Liver (tissue), 9 donors: ENCODE data around the gene LHX6. TPM values are rescaled to one million over a fixed set of nuclear protein-coding genes. Genes with fewer than 3 reads are reported as not detected.

ENCODE experiments used
- DNase-seq: peaks from one replicate; pipeline ENCODE4 v3.0.0-alpha.2; 2017; ENCODE audit warnings: low spot score
- H3K27ac ChIP-seq, 2 donors: one replicate each; pipeline ENCODE4 v1.7.0; 2013; ENCODE audit warnings: inconsistent platforms in 2 of 2, low read length in 2 of 2, control low read depth in 1 of 2, low read depth in 1 of 2, mild to moderate bottlenecking in 1 of 2
- H3K27me3 ChIP-seq, 4 donors: one replicate each; pipeline versions ENCODE4 v1.6.1 to v1.7.0; 2013; ENCODE audit warnings: low read length in 3 of 4, inconsistent platforms in 1 of 4, mild to moderate bottlenecking in 1 of 4, moderate library complexity in 1 of 4; ENCODE audit not compliant: control insufficient read depth in 4 of 4, insufficient read depth in 4 of 4
- H3K36me3 ChIP-seq, 4 donors: one replicate each; pipeline versions ENCODE4 v1.6.1 to v1.7.0; 2013; ENCODE audit warnings: low read length in 3 of 4, mild to moderate bottlenecking in 3 of 4, low read depth in 1 of 4, moderate library complexity in 1 of 4; ENCODE audit not compliant: control insufficient read depth in 4 of 4, insufficient read depth in 3 of 4
- H3K4me1 ChIP-seq, 4 donors: one replicate each; pipeline versions ENCODE4 v1.6.1 to v1.7.0; 2013; ENCODE audit warnings: low read length in 3 of 4, mild to moderate bottlenecking in 3 of 4, moderate library complexity in 1 of 4; ENCODE audit not compliant: control insufficient read depth in 4 of 4, insufficient read depth in 4 of 4
- H3K4me3 ChIP-seq, 3 donors: one replicate each; pipeline versions ENCODE4 v1.6.1 to v1.7.0; 2013; ENCODE audit warnings: low read length in 3 of 3, control low read depth in 1 of 3, low read depth in 1 of 3, mild to moderate bottlenecking in 1 of 3
- H3K9ac ChIP-seq, 2 donors: one replicate each; pipeline ENCODE4 v1.7.0; 2013; ENCODE audit warnings: low read length in 2 of 2, mild to moderate bottlenecking in 2 of 2, moderate library complexity in 2 of 2, control low read depth in 1 of 2, low read depth in 1 of 2
- H3K9me3 ChIP-seq, 4 donors: one replicate each; pipeline versions ENCODE4 v1.6.1 to v1.7.0; 2013; ENCODE audit warnings: low read length in 3 of 4; ENCODE audit not compliant: control insufficient read depth in 4 of 4
- CTCF ChIP-seq: fragments of 150-350 bp; IDR thresholded peaks from 2 replicates; pipeline ENCODE4 v1.5.1; 2017; ENCODE audit warnings: improper control_type of control experiment, low read depth, low read length; ENCODE audit not compliant: missing input control
- EGR1 ChIP-seq, 2 donors: IDR thresholded peaks; 2 replicates each; pipeline ENCODE4 v1.6.1; 2016 to 2018; ENCODE audit warnings: antibody characterized with exemption in 2 of 2, low read depth in 2 of 2
- FOXA1 ChIP-seq: IDR thresholded peaks from 2 replicates; pipeline ENCODE4 v1.6.1; 2016; ENCODE audit warnings: antibody characterized with exemption
- FOXA2 ChIP-seq: IDR thresholded peaks from 2 replicates; pipeline ENCODE4 v1.6.1; 2016; ENCODE audit warnings: antibody characterized with exemption
- GABPA ChIP-seq, 2 donors: IDR thresholded peaks in 1 of 2; conservative IDR thresholded peaks in 1 of 2; 2 replicates each; pipeline ENCODE4 v1.6.1; 2016; ENCODE audit warnings: antibody characterized with exemption in 2 of 2, mild to moderate bottlenecking in 1 of 2, moderate library complexity in 1 of 2
- HNF4A ChIP-seq, 2 donors: conservative IDR thresholded peaks; 2 replicates each; pipeline ENCODE4 v1.6.1; 2016; ENCODE audit warnings: antibody characterized with exemption in 2 of 2, mild to moderate bottlenecking in 2 of 2
- JUND ChIP-seq, 2 donors: IDR thresholded peaks; 2 replicates each; pipeline ENCODE4 v1.6.1; 2016; ENCODE audit warnings: antibody characterized with exemption in 2 of 2
- RAD21 ChIP-seq, 2 donors: IDR thresholded peaks; 2 replicates each; pipeline ENCODE4 v1.6.1; 2016; ENCODE audit warnings: antibody characterized with exemption in 2 of 2, mild to moderate bottlenecking in 2 of 2
- REST ChIP-seq: IDR thresholded peaks from 2 replicates; pipeline ENCODE4 v1.6.1; 2016; ENCODE audit warnings: antibody characterized with exemption, mild to moderate bottlenecking
- RXRA ChIP-seq, 2 donors: IDR thresholded peaks; 2 replicates each; pipeline ENCODE4 v1.6.1; 2017 to 2018; ENCODE audit warnings: antibody characterized with exemption in 2 of 2, mild to moderate bottlenecking in 1 of 2
- SP1 ChIP-seq: IDR thresholded peaks from 2 replicates; pipeline ENCODE4 v1.6.1; 2018; ENCODE audit warnings: antibody characterized with exemption, mild to moderate bottlenecking
- TAF1 ChIP-seq: conservative IDR thresholded peaks from 2 replicates; pipeline ENCODE4 v1.6.1; 2016; ENCODE audit warnings: antibody characterized with exemption, mild to moderate bottlenecking
- YY1 ChIP-seq: IDR thresholded peaks from 2 replicates; pipeline ENCODE4 v1.6.1; 2016; ENCODE audit warnings: antibody characterized with exemption, mild to moderate bottlenecking
- WGBS: extraction: QIAGEN DNeasy Blood & Tissue Kit; methylation state at CpG from one replicate; pipeline ENCODE4 v1.1.7; 2013; 5-methylcytosine and 5-hydroxymethylcytosine counted together
- polyA plus RNA-seq, 2 donors: library from polyadenylated mRNA; stranded (reverse) in 1 of 2; unstranded in 1 of 2; fragments of 200-250 nt in 1 of 2; fragments of >200 nt in 1 of 2; fragmentation: Nextera tagmentation in 1 of 2; extraction: Ambion mirVana in 1 of 2; gene quantifications; one replicate each; pipeline versions ENCODE4 v1.2.1 to v1.2.3, GENCODE V29; 2013 to 2015
- total RNA-seq, 2 donors: library from RNA; depleted of rRNA; stranded (reverse); fragments of >200 nt; gene quantifications; one replicate each; pipeline ENCODE4 v1.2.3, GENCODE V29; 2014
- TF ChIP-seq, protein P1 (sequence below): IDR thresholded peaks from 2 replicates; pipeline ENCODE4 v1.6.1; 2016; ENCODE audit warnings: antibody characterized with exemption
- TF ChIP-seq, protein P2 (sequence below): IDR thresholded peaks from 2 replicates; pipeline ENCODE4 v1.6.1; 2016; ENCODE audit warnings: antibody characterized with exemption
- TF ChIP-seq, protein P3 (sequence below): IDR thresholded peaks from 2 replicates; pipeline ENCODE4 v1.6.1; 2016; ENCODE audit warnings: antibody characterized with exemption
- donor health status: healthy.
- donor health status: healthy.
- donor health status: healthy.
- donor health status: healthy.
- donor health status: healthy.

LHX6 gene
- total and polyA plus RNA-seq, 4 donors: 0.05 to 0.33 (median 0.18) TPM

GRCh38 chr9:122225312-122226141 lies 3.2 kb downstream of the LHX6 start:
- WGBS: 26% methylated on average over 51 of the region's 51 CpGs
- no peak for DNase-seq

DNA sequence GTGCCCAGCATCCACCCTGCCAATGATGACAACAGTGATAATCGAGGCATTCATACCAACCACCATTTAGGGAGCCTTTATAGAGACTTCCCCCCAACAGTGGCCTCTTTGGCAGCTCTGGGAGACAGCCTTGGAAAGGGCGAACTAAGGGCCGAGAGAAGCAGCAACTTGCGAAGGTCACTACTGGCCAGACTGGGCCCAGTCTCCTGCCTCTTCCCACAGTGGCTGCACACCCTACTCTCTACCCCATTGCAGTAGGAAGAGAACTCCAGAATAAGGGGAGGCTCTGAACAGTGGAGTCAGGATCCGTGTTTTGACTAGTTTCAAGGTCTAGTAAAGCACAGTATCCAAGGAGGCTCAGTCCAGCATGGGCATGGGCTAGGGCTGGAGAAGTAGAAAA lies 5.3 kb downstream of the LHX6 start:
- H3K9me3 ChIP-seq: peaks cover 0 to 2% (median 0%) of the 10 kb centered on the region in 4 donors
- TF ChIP-seq FOXA1: no peak
- no peak for TF ChIP-seq JUND (IDR thresholded peaks at IDR 0.05)
- TF ChIP-seq, protein P1, sequence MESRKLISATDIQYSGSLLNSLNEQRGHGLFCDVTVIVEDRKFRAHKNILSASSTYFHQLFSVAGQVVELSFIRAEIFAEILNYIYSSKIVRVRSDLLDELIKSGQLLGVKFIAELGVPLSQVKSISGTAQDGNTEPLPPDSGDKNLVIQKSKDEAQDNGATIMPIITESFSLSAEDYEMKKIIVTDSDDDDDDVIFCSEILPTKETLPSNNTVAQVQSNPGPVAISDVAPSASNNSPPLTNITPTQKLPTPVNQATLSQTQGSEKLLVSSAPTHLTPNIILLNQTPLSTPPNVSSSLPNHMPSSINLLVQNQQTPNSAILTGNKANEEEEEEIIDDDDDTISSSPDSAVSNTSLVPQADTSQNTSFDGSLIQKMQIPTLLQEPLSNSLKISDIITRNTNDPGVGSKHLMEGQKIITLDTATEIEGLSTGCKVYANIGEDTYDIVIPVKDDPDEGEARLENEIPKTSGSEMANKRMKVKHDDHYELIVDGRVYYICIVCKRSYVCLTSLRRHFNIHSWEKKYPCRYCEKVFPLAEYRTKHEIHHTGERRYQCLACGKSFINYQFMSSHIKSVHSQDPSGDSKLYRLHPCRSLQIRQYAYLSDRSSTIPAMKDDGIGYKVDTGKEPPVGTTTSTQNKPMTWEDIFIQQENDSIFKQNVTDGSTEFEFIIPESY: no peak
- TF ChIP-seq, protein P2, sequence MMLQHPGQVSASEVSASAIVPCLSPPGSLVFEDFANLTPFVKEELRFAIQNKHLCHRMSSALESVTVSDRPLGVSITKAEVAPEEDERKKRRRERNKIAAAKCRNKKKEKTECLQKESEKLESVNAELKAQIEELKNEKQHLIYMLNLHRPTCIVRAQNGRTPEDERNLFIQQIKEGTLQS: no peak
- TF ChIP-seq EGR1 (IDR thresholded peaks at IDR 0.05; ENCODE audit: low read depth in 2 of 2): no peak
- TF ChIP-seq, protein P3, sequence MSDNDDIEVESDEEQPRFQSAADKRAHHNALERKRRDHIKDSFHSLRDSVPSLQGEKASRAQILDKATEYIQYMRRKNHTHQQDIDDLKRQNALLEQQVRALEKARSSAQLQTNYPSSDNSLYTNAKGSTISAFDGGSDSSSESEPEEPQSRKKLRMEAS: no peak
- TF ChIP-seq CTCF: no peak
- TF ChIP-seq SP1: no peak
- TF ChIP-seq GABPA (IDR thresholded peaks at IDR 0.05 in 1 of 2, conservative IDR thresholded peaks at IDR 0.05 in 1 of 2): no peak
- no peak for TF ChIP-seq RXRA (IDR thresholded peaks at IDR 0.05)
- TF ChIP-seq YY1: no peak
- no peak for TF ChIP-seq HNF4A (conservative IDR thresholded peaks at IDR 0.05)
- TF ChIP-seq REST: no peak
- TF ChIP-seq FOXA2: no peak
- no peak for TF ChIP-seq TAF1
- H3K27me3 ChIP-seq: peaks cover 4 to 36% (median 13%) of the 10 kb centered on the region in 4 donors
- peaks cover 20 to 40% (median 23%) of the 10 kb centered on the region in 4 donors for H3K4me1 ChIP-seq
- H3K36me3 ChIP-seq: no peaks in the 10 kb centered on the region
- no peak overlapping the region for H3K27ac ChIP-seq
- H3K9ac ChIP-seq: no peak overlapping the region
- WGBS: 81% methylated on average over 5 of the region's 5 CpGs
- no peak for DNase-seq
- no peak overlapping the region for H3K4me3 ChIP-seq

More at GRCh38 chr9:122225312-122226141, 3.2 kb downstream of the LHX6 start:
- H3K4me3 ChIP-seq: peak overlapping the region in 2 of 3 donors; percentile 12 to 22
- H3K27ac ChIP-seq: no peak overlapping the region
- peaks cover 2 to 34% (median 17%) of the 10 kb centered on the region in 4 donors for H3K27me3 ChIP-seq
- no peak overlapping the region for H3K9ac ChIP-seq
- H3K36me3 ChIP-seq: no peaks in the 10 kb centered on the region
- no peaks in the 10 kb centered on the region for H3K9me3 ChIP-seq
- TF ChIP-seq TAF1 (no peak), EGR1 (IDR thresholded peaks at IDR 0.05; ENCODE audit: low read depth in 2 of 2) (no peak), YY1 (no peak), GABPA (IDR thresholded peaks at IDR 0.05 in 1 of 2, conservative IDR thresholded peaks at IDR 0.05 in 1 of 2) (no peak), SP1 (no peak), RAD21 (IDR thresholded peaks at IDR 0.05) (no peak)
- TF ChIP-seq, protein P3: no peak
- H3K4me1 ChIP-seq: peaks cover 13 to 30% (median 18%) of the 10 kb centered on the region in 4 donors
